CD14-positive monocyte (primary cell): ENCODE results near the gene KCNC1. TPM values are rescaled to one million over a fixed set of nuclear protein-coding genes. Genes with fewer than 3 reads are reported as not detected.

Source experiments
- DNase-seq, 3 donors: peaks; one replicate each; pipeline ENCODE4 v3.0.0-alpha.2; 2011 to 2022
- H2AFZ ChIP-seq: 2 replicates; pipeline ENCODE4 v1.6.0; 2012; ENCODE audit warnings: mild to moderate bottlenecking, low read depth, low read length, inconsistent platforms; ENCODE audit not compliant: insufficient read depth, poor library complexity, severe bottlenecking
- H3K27ac ChIP-seq, 2 donors: 1 replicate in 1 of 2; 2 replicates in 1 of 2; pipeline ENCODE4 v1.5.1; 2012 to 2013; ENCODE audit warnings: low read length in 2 of 2, control low read depth in 1 of 2, inconsistent platforms in 1 of 2, low read depth in 1 of 2, mild to moderate bottlenecking in 1 of 2
- H3K27me3 ChIP-seq, 2 donors: one replicate each; pipeline versions ENCODE4 v1.6.0 to v1.6.1; 2011 to 2013; ENCODE audit warnings: low read length in 2 of 2; ENCODE audit not compliant: control insufficient read depth in 2 of 2, insufficient read depth in 2 of 2
- H3K36me3 ChIP-seq, 2 donors: replicated peaks in 1 of 2; 1 replicate in 1 of 2; 2 replicates in 1 of 2; pipeline versions ENCODE4 v1.5.1 to v1.6.1; 2012 to 2013; ENCODE audit warnings: low read length in 2 of 2, control low read depth in 1 of 2, inconsistent platforms in 1 of 2, mild to moderate bottlenecking in 1 of 2; ENCODE audit not compliant: insufficient read depth in 2 of 2, control insufficient read depth in 1 of 2
- H3K4me1 ChIP-seq, 2 donors: 1 replicate in 1 of 2; 2 replicates in 1 of 2; pipeline versions ENCODE4 v1.5.1 to v1.6.1; 2012 to 2013; ENCODE audit warnings: low read length in 2 of 2, control low read depth in 1 of 2, inconsistent platforms in 1 of 2, mild to moderate bottlenecking in 1 of 2, moderate library complexity in 1 of 2; ENCODE audit not compliant: insufficient read depth in 2 of 2, control insufficient read depth in 1 of 2
- H3K4me2 ChIP-seq: replicated peaks from 2 replicates; pipeline ENCODE3; 2012; ENCODE audit warnings: low read length, moderate library complexity, mild to moderate bottlenecking; ENCODE audit not compliant: poor library complexity, severe bottlenecking; ENCODE audit errors: extremely low read depth
- H3K4me3 ChIP-seq, 3 experiments: fragments of 200-600 bp in 1 of 3; sonication (generic) in 1 of 3; replicated peaks in 1 of 3; 1 replicate in 2 of 3; 2 replicates in 1 of 3; pipeline ENCODE4 v1.5.1; 2011 to 2013; ENCODE audit warnings: low read length in 3 of 3, mild to moderate bottlenecking in 3 of 3, control low read depth in 2 of 3, low read depth in 2 of 3, inconsistent platforms in 1 of 3, moderate library complexity in 1 of 3
- H3K79me2 ChIP-seq: 2 replicates; pipeline ENCODE4 v1.6.0; 2012; ENCODE audit warnings: mild to moderate bottlenecking, control low read depth, inconsistent platforms, low read length, moderate library complexity; ENCODE audit not compliant: insufficient read depth
- H3K9ac ChIP-seq: 2 replicates; pipeline ENCODE4 v1.6.0; 2017; ENCODE audit warnings: low read length, mild to moderate bottlenecking; ENCODE audit not compliant: insufficient read depth, poor library complexity, severe bottlenecking
- H3K9me3 ChIP-seq, 2 donors: replicated peaks in 1 of 2; 1 replicate in 1 of 2; 2 replicates in 1 of 2; pipeline versions ENCODE4 v1.5.1 to v1.6.1; 2012 to 2013; ENCODE audit warnings: low read length in 2 of 2, control low read depth in 1 of 2; ENCODE audit not compliant: control insufficient read depth in 1 of 2, insufficient read depth in 1 of 2
- H4K20me1 ChIP-seq: 2 replicates; pipeline ENCODE4 v1.6.0; 2012; ENCODE audit warnings: mild to moderate bottlenecking, low read length, control low read depth, moderate library complexity; ENCODE audit not compliant: insufficient read depth
- H3K27ac Mint-ChIP-seq, 7 donors: one replicate each; pipeline ENCODE4 v1.8.0; 2020; ENCODE audit warnings: mild to moderate bottlenecking in 7 of 7, mixed read lengths in 7 of 7, moderate library complexity in 6 of 7, inconsistent platforms in 2 of 7
- H3K27me3 Mint-ChIP-seq, 3 donors: one replicate each; pipeline ENCODE4 v1.8.0; 2021 to 2022; ENCODE audit warnings: low read depth in 3 of 3, mild to moderate bottlenecking in 3 of 3, mixed read lengths in 3 of 3, moderate library complexity in 3 of 3, inconsistent platforms in 1 of 3
- H3K36me3 Mint-ChIP-seq, 2 donors: one replicate each; pipeline ENCODE4 v1.8.0; 2020; ENCODE audit warnings: mixed read lengths in 2 of 2, inconsistent platforms in 1 of 2, mild to moderate bottlenecking in 1 of 2
- H3K4me1 Mint-ChIP-seq: one replicate; pipeline ENCODE4 v1.8.0; 2020; ENCODE audit warnings: mild to moderate bottlenecking, mixed read lengths
- H3K4me3 Mint-ChIP-seq, 2 donors: one replicate each; pipeline ENCODE4 v1.8.0; 2020; ENCODE audit warnings: mild to moderate bottlenecking in 2 of 2, mixed read lengths in 2 of 2, moderate library complexity in 1 of 2
- H3K9me3 Mint-ChIP-seq, 7 donors: one replicate each; pipeline ENCODE4 v1.8.0; 2020 to 2022; ENCODE audit warnings: mixed read lengths in 7 of 7, mild to moderate bottlenecking in 6 of 7, moderate library complexity in 6 of 7, inconsistent platforms in 2 of 7
- WGBS: methylation state at CpG from one replicate; pipeline ENCODE4 v1.1.5; 2013; ENCODE audit warnings: missing lambda C conversion rate; ENCODE audit not compliant: insufficient coverage; 5-methylcytosine and 5-hydroxymethylcytosine counted together
- intact Hi-C, 2 donors: fragments of 100-400 bp; cut with micrococcal nuclease; formaldehyde crosslinking; loops; one replicate each; pipeline versions ENCODE4 v1.15.0 to v1.15.1; 2023
- polyA plus RNA-seq, 3 donors: library from polyadenylated mRNA; depleted of rRNA in 1 of 3; unstranded in 2 of 3; stranded (reverse) in 1 of 3; fragments of 300-500 nt in 2 of 3; fragments of >200 nt in 1 of 3; fragmentation: Illumina TruSeq in 2 of 3; gene quantifications; 1 replicate in 2 of 3; 2 replicates in 1 of 3; pipeline ENCODE4 v1.2.3, GENCODE V29; 2012 to 2021
- TF ChIP-seq, protein P1 (sequence below): fragments of 200-600 bp; IDR thresholded peaks from one replicate; pipeline ENCODE4 v1.8.0; 2022; ENCODE audit warnings: antibody characterized with exemption, mild to moderate bottlenecking

KCNC1 gene
- polyA plus RNA-seq, 3 donors: not detected

DNA sequence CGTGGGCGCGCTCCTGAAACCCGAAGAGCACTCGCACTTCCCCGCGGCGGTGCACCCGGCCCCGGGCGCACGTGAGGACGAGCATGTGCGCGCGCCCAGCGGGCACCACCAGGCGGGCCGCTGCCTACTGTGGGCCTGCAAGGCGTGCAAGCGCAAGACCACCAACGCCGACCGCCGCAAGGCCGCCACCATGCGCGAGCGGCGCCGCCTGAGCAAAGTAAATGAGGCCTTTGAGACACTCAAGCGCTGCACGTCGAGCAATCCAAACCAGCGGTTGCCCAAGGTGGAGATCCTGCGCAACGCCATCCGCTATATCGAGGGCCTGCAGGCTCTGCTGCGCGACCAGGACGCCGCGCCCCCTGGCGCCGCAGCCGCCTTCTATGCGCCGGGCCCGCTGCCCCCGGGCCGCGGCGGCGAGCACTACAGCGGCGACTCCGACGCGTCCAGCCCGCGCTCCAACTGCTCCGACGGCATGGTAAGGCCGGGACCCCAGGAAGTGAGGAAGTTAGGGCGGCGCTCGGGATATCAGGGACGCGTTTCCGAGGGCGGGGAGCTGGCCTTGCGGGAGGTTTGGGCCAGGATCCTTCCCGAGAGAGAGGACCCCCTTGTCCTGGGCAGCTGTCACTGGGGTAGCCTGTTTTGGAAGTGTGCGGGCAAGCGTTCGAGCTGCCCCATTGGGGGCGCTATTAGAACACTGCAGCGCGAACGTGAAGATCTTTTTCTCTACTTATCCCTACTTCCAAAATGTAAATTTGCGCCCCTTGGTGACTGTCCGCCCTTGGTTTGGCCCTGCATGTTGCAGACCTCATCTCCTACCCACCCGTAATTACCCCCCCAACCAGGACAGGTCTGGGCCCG lies 14.4 kb upstream of the KCNC1 start:
- H3K4me3 Mint-ChIP-seq: peak overlapping the region in 1 of 2 donors; percentile 61
- no peaks in the 10 kb centered on the region for H3K4me1 Mint-ChIP-seq

DNA sequence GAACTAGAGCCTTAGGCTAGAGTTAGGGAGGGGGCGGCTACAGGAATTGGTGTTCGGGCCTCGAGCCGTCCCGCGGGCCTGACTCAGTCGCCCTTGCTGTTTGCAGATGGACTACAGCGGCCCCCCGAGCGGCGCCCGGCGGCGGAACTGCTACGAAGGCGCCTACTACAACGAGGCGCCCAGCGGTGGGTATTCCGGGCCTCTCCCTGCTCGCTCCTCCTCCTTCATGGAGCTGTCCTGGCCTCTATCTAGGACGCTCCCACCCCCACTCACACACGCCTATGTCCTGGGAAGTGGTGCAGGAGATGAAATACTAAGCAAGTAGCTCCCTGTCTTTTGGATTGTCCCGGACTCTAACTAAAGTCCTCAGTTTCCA lies 13.8 kb upstream of the KCNC1 start:
- Mint-ChIP-seq H3K36me3 (no peaks in the 10 kb centered on the region), H3K27ac (no peak overlapping the region), H3K4me1 (no peaks in the 10 kb centered on the region), H3K4me3 (peak overlapping the region in 1 of 2 donors; percentile 59), H3K9me3 (peaks cover 0 to 5% (median 2%) of the 10 kb centered on the region in 7 donors), H3K27me3 (peaks cover 42 to 53% (median 51%) of the 10 kb centered on the region in 3 donors)
- Histone ChIP-seq H4K20me1 (no peaks in the 10 kb centered on the region), H3K4me2 (no peak overlapping the region), H2AFZ (no peak overlapping the region), H3K27me3 (peaks cover 56 to 79% of the 10 kb centered on the region in 2 donors), H3K4me1 (no peaks in the 10 kb centered on the region), H3K9ac (no peak overlapping the region), H3K4me3 (no peak overlapping the region), H3K36me3 (no peaks in the 10 kb centered on the region), H3K79me2 (no peaks in the 10 kb centered on the region), H3K9me3 (peaks cover 0 to 15% of the 10 kb centered on the region in 2 donors), H3K27ac (no peak overlapping the region)
- DNase-seq: no peak
- intact Hi-C loops: no loop called here
- 9% methylated on average over 15 of the region's 24 CpGs for WGBS
- TF ChIP-seq, protein P1, sequence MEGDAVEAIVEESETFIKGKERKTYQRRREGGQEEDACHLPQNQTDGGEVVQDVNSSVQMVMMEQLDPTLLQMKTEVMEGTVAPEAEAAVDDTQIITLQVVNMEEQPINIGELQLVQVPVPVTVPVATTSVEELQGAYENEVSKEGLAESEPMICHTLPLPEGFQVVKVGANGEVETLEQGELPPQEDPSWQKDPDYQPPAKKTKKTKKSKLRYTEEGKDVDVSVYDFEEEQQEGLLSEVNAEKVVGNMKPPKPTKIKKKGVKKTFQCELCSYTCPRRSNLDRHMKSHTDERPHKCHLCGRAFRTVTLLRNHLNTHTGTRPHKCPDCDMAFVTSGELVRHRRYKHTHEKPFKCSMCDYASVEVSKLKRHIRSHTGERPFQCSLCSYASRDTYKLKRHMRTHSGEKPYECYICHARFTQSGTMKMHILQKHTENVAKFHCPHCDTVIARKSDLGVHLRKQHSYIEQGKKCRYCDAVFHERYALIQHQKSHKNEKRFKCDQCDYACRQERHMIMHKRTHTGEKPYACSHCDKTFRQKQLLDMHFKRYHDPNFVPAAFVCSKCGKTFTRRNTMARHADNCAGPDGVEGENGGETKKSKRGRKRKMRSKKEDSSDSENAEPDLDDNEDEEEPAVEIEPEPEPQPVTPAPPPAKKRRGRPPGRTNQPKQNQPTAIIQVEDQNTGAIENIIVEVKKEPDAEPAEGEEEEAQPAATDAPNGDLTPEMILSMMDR: no peak

More for the DNA sequence above, 14.4 kb upstream of the KCNC1 start:
- no peak for DNase-seq
- Histone ChIP-seq H2AFZ (no peak overlapping the region), H3K4me2 (no peak overlapping the region), H3K9ac (no peak overlapping the region), H3K9me3 (peaks cover 0 to 15% of the 10 kb centered on the region in 2 donors), H3K79me2 (no peaks in the 10 kb centered on the region), H4K20me1 (no peaks in the 10 kb centered on the region), H3K36me3 (no peaks in the 10 kb centered on the region), H3K4me1 (no peaks in the 10 kb centered on the region), H3K27ac (no peak overlapping the region), H3K27me3 (peaks cover 56 to 79% of the 10 kb centered on the region in 2 donors), H3K4me3 (no peak overlapping the region)
- TF ChIP-seq, protein P1: no peak
- Mint-ChIP-seq H3K9me3 (peaks cover 0 to 5% (median 2%) of the 10 kb centered on the region in 7 donors), H3K27me3 (peaks cover 42 to 51% (median 51%) of the 10 kb centered on the region in 3 donors), H3K36me3 (no peaks in the 10 kb centered on the region), H3K27ac (no peak overlapping the region)
- 5% methylated on average over 81 of the region's 85 CpGs for WGBS
- intact Hi-C loops: no loop called here
